K562 (cell line): ENCODE measurements around the gene ARHGAP28. TPM values are rescaled to one million over a fixed set of nuclear protein-coding genes. Genes with fewer than 3 reads are reported as not detected.

ENCODE experiments used
- ATAC-seq: fragments of 200-7000 bp; cut with Tn5 transposase; 3 replicates; pipeline ENCODE4 v1.9.1; 2020; ENCODE audit warnings: moderate library complexity
- BruUV-seq: library from RNA; stranded (reverse); fragments of 400-500 nt; replicated peaks from 2 replicates; lab custom pipeline; 2021; lab: Mats Ljungman, UMichigan
- CTCF ChIA-PET: fragments of 300-600 bp; formaldehyde crosslinking; extraction: SDS; loops from one replicate; lab custom pipeline; 2021; ENCODE audit warnings: low intra/inter-chr PET ratio; lab: Yijun Ruan, JAX
- POLR2A ChIA-PET: fragments of 300-600, 350-650 bp; sonication (Branson Sonifier 250); formaldehyde crosslinking; extraction: SDS; loops from one replicate; lab custom pipeline; 2021; ENCODE audit warnings: antibody characterized with exemption, inconsistent platforms; lab: Yijun Ruan, JAX
- DNase-seq, 4 experiments: peaks; one replicate each; pipeline versions ENCODE4 v3.0.0 to v3.0.0-alpha.2; 2011 to 2018; ENCODE audit warnings: low spot score in 3 of 4, mixed read lengths in 3 of 4; ENCODE audit errors: extremely low read depth in 1 of 4
- FAIRE-seq: peaks from 2 replicates; lab custom pipeline; 2011; peaks lifted over from hg19 to GRCh38; lab: Jason Lieb, UNC
- H2AFZ ChIP-seq: 2 replicates; pipeline ENCODE4 v1.6.0; 2011; ENCODE audit warnings: low read depth, low read length, control low read depth, inconsistent platforms
- H3K27ac ChIP-seq: fragments of 200-600 bp; 3 replicates; pipeline ENCODE4 v1.8.0; 2011; ENCODE audit warnings: low read depth, mild to moderate bottlenecking, control low read depth, inconsistent platforms, low read length, moderate library complexity, mixed read lengths; ENCODE audit errors: extremely low read depth
- H3K27me3 ChIP-seq, 2 experiments: fragments of 300-600 bp in 1 of 2; 2 replicates in 1 of 2; 3 replicates in 1 of 2; pipeline versions ENCODE4 v1.6.0 to v1.8.0; 2011; ENCODE audit warnings: inconsistent platforms in 2 of 2, low read length in 2 of 2, mild to moderate bottlenecking in 1 of 2, mixed read lengths in 1 of 2, moderate library complexity in 1 of 2; ENCODE audit not compliant: control insufficient read depth in 2 of 2, insufficient read depth in 2 of 2
- H3K36me3 ChIP-seq: fragments of 300-600 bp; 3 replicates; pipeline ENCODE4 v1.8.0; 2011; ENCODE audit warnings: mild to moderate bottlenecking, low read length, inconsistent platforms; ENCODE audit not compliant: control insufficient read depth, insufficient read depth
- H3K4me1 ChIP-seq, 2 experiments: fragments of 200-600 bp in 1 of 2; replicated peaks in 1 of 2; 2 replicates in 1 of 2; 3 replicates in 1 of 2; pipeline versions ENCODE4 v1.5.1 to v1.8.0; 2011; ENCODE audit warnings: inconsistent platforms in 2 of 2, low read length in 2 of 2, mild to moderate bottlenecking in 1 of 2, mixed read lengths in 1 of 2, moderate library complexity in 1 of 2; ENCODE audit not compliant: control insufficient read depth in 2 of 2, insufficient read depth in 2 of 2
- H3K4me2 ChIP-seq: 2 replicates; pipeline ENCODE4 v1.6.1; 2011; ENCODE audit warnings: low read length, control low read depth, inconsistent platforms, mixed read lengths; ENCODE audit not compliant: insufficient read depth
- H3K4me3 ChIP-seq: fragments of 200-600 bp; sonication (generic), shearing (Covaris generic); 2 replicates; pipeline ENCODE4 v1.5.1; 2016; ENCODE audit warnings: control low read depth, inconsistent platforms
- H3K79me2 ChIP-seq: fragments of 200-600 bp; 3 replicates; pipeline ENCODE4 v1.8.0; 2011; ENCODE audit warnings: low read length, inconsistent platforms; ENCODE audit not compliant: control insufficient read depth, insufficient read depth
- H3K9ac ChIP-seq, 2 experiments: 2 replicates each; pipeline versions ENCODE4 v1.6.0 to v1.6.1; 2011; ENCODE audit warnings: low read depth in 2 of 2, low read length in 2 of 2, control low read depth in 1 of 2, inconsistent platforms in 1 of 2, mild to moderate bottlenecking in 1 of 2, mixed read lengths in 1 of 2; ENCODE audit not compliant: insufficient read depth in 1 of 2
- H3K9me1 ChIP-seq: one replicate; pipeline ENCODE4 v1.6.0; 2011; ENCODE audit warnings: inconsistent platforms, mild to moderate bottlenecking, low read length, moderate library complexity; ENCODE audit not compliant: control insufficient read depth, insufficient read depth
- H3K9me3 ChIP-seq: replicated peaks from 2 replicates; pipeline ENCODE4 v1.5.1; 2011; ENCODE audit warnings: low read depth, low read length, inconsistent platforms; ENCODE audit not compliant: control insufficient read depth, insufficient read depth
- H4K20me1 ChIP-seq: replicated peaks from 2 replicates; pipeline ENCODE4 v1.6.1; 2011; ENCODE audit warnings: low read length, inconsistent platforms, mixed read lengths; ENCODE audit not compliant: control insufficient read depth, insufficient read depth
- CBX5 ChIP-seq: IDR thresholded peaks from 2 replicates; pipeline ENCODE4 v1.6.1; 2014; ENCODE audit warnings: low read depth, borderline replicate concordance
- GABPB2 ChIP-seq: fragments of 250-450 bp; sonication (Bioruptor Pico); conservative IDR thresholded peaks from 2 replicates; pipeline ENCODE4 v1.5.1; 2021; ENCODE audit warnings: mild to moderate bottlenecking
- HMG20B ChIP-seq: fragments of 250-450 bp; sonication (Bioruptor Pico); IDR thresholded peaks from 2 replicates; pipeline ENCODE4 v1.5.0; 2021; ENCODE audit warnings: mild to moderate bottlenecking
- ILK ChIP-seq: fragments of 450-650 bp; IDR thresholded peaks from 2 replicates; pipeline ENCODE4 v1.6.1; 2016; ENCODE audit warnings: missing genetic modification characterization, low read depth, mild to moderate bottlenecking, missing compliant biosample characterization, moderate library complexity, borderline replicate concordance
- MYBL2 ChIP-seq, 2 experiments: fragments of 450-650 bp in 1 of 2; sonication (generic) in 1 of 2; formaldehyde crosslinking in 1 of 2; IDR thresholded peaks; 2 replicates each; pipeline versions ENCODE4 v1.6.1 to v1.8.1; 2017 to 2022; ENCODE audit warnings: borderline replicate concordance in 1 of 2, inconsistent platforms in 1 of 2, low read depth in 1 of 2, mild to moderate bottlenecking in 1 of 2, missing genetic modification reagents in 1 of 2, moderate library complexity in 1 of 2
- NCOR1 ChIP-seq: fragments of 450-650 bp; IDR thresholded peaks from 2 replicates; pipeline ENCODE4 v1.6.1; 2016; ENCODE audit warnings: mild to moderate bottlenecking, moderate library complexity
- SNRNP70 ChIP-seq: fragments of 200-400 bp; formaldehyde crosslinking; optimal IDR thresholded peaks from 2 replicates; pipeline ENCODE3; 2017; ENCODE audit warnings: low read depth, low read length
- ZNF232 ChIP-seq: sonication (generic); formaldehyde crosslinking; IDR thresholded peaks from 2 replicates; pipeline ENCODE4 v1.8.0; 2022; ENCODE audit warnings: mild to moderate bottlenecking, missing genetic modification reagents
- ZNF324 ChIP-seq: fragments of 250-450 bp; sonication (Bioruptor Pico); IDR thresholded peaks from 2 replicates; pipeline ENCODE4 v1.4.0; 2020; ENCODE audit warnings: mild to moderate bottlenecking
- WGBS: fragments of 100-300 bp; shearing (Covaris generic); methylation state at CpG from one replicate; pipeline ENCODE4 v1.1.6; 2016; ENCODE audit warnings: low coverage, mixed read lengths; ENCODE audit not compliant: insufficient coverage; ENCODE audit errors: missing lambda C conversion rate; 5-methylcytosine and 5-hydroxymethylcytosine counted together
- in situ Hi-C: fragments of 300-500 bp; cut with MboI; formaldehyde crosslinking; loops from 4 replicates; pipeline ENCODE4 v1.15.0; 2018; ENCODE audit warnings: inconsistent platforms, mixed read lengths
- intact Hi-C: fragments of 100-400 bp; cut with micrococcal nuclease; formaldehyde crosslinking; loops from 2 replicates; pipeline ENCODE4 v1.14.2; 2022
- polyA plus RNA-seq, 8 experiments: library from polyadenylated mRNA; depleted of rRNA in 4 of 8; stranded (reverse) in 5 of 8; unstranded in 3 of 8; fragments of >200 nt; fragmentation: Nextera tagmentation in 2 of 8; fragmentation: Illumina TruSeq in 1 of 8; extraction: Ambion mirVana in 2 of 8; extraction: Trizol in 1 of 8; gene quantifications; 2 replicates each; pipeline versions ENCODE4 v1.2.1 to v1.2.3, GENCODE V29; 2011 to 2014; ENCODE audit warnings: inconsistent platforms in 1 of 8, missing spikeins in 1 of 8
- total RNA-seq, 7 experiments: library from RNA; depleted of rRNA in 6 of 7; stranded (reverse); fragments of >200 nt in 6 of 7; fragmentation: Illumina TruSeq in 2 of 7; extraction: Trizol in 2 of 7; gene quantifications; 2 replicates each; pipeline versions ENCODE4 v1.2.1 to v1.2.3, GENCODE V29; 2011 to 2021; ENCODE audit warnings: low replicate concordance in 1 of 7
- TF ChIP-seq, protein P1 (sequence below): fragments of 250-450 bp; sonication (Bioruptor Pico); IDR thresholded peaks from 2 replicates; pipeline ENCODE4 v1.4.0; 2020; ENCODE audit warnings: mild to moderate bottlenecking, moderate library complexity
- TF ChIP-seq, protein P2 (sequence below): fragments of 200-400 bp; formaldehyde crosslinking; IDR thresholded peaks from 2 replicates; pipeline ENCODE4 v1.6.1; 2017; ENCODE audit warnings: mild to moderate bottlenecking, low read depth, low read length, moderate library complexity
- TF ChIP-seq, protein P3 (sequence below): fragments of 450-650 bp; IDR thresholded peaks from 2 replicates; pipeline ENCODE4 v1.6.1; 2014; ENCODE audit warnings: low read depth, mild to moderate bottlenecking, moderate library complexity, borderline replicate concordance
- TF ChIP-seq, protein P4 (sequence below): IDR thresholded peaks from 3 replicates; pipeline ENCODE4 v1.6.1; 2011; ENCODE audit warnings: borderline replicate concordance, mild to moderate bottlenecking; ENCODE audit not compliant: insufficient read length, insufficient read depth

Gene ARHGAP28
- total and polyA plus RNA-seq, 9 of the 15 experiments (the other 6 are each of a cell fraction or from before 2014, with no cell fraction given) = 0.93 to 5.9 (median 5.0) TPM

DNA sequence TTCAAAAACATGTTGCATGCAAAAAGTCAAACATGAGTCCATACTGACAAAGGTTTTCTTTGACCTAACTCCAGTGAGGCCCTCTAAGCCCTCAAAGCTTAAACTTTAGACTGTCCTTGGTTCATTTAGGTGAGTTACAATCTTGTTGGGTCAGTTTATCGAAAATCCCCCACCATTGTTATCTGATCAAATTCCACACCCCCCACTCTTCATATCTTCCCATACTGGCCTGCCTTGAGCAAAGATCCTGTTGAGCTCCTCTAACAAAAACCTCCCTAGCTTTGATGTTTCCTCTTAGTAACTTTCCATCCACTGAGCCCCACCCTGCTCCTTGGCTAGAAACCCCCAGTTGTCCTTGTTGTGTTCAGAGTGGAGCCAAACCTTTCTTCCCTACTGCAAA, 193.7 kb downstream of the ARHGAP28 start:
- 0% methylated on average over 1 of the region's 1 CpG for WGBS
- CTCF ChIA-PET = no interaction called here

More for the DNA sequence above, 193.7 kb downstream of the ARHGAP28 start:
- Histone ChIP-seq H3K4me1 (peaks cover 6 to 8% of the 10 kb centered on the region in 2 experiments; a peak in 3 of 5 replicates), H3K4me3 (no peak overlapping the region), H4K20me1 (no peaks in the 10 kb centered on the region), H2AFZ (no peak overlapping the region), H3K4me2 (no peak overlapping the region), H3K79me2 (no peaks in the 10 kb centered on the region), H3K9me3 (no peaks in the 10 kb centered on the region), H3K36me3 (no peaks in the 10 kb centered on the region), H3K9ac (no peak overlapping the region), H3K27me3 (peaks cover 0 to 3% of the 10 kb centered on the region in 2 experiments; a peak in 1 of 5 replicates), H3K9me1 (no peaks in the 10 kb centered on the region), H3K27ac (no peak overlapping the region)
- intact Hi-C loops = no loop called here
- POLR2A ChIA-PET = interaction anchor here (0.5 kb wide), 1 partner anchor 9 kb away, joined by 3 read pairs; no protein-coding TSS in a partner anchor
- in situ Hi-C loops = loop anchor here (5.0 to 10.0 kb wide), 2 partner anchors 79 to 252 kb away; no protein-coding TSS in a partner anchor
- no peak for TF ChIP-seq HMG20B (CRISPR knock-in tag)
- no peak for TF ChIP-seq NCOR1
- TF ChIP-seq, protein P1, sequence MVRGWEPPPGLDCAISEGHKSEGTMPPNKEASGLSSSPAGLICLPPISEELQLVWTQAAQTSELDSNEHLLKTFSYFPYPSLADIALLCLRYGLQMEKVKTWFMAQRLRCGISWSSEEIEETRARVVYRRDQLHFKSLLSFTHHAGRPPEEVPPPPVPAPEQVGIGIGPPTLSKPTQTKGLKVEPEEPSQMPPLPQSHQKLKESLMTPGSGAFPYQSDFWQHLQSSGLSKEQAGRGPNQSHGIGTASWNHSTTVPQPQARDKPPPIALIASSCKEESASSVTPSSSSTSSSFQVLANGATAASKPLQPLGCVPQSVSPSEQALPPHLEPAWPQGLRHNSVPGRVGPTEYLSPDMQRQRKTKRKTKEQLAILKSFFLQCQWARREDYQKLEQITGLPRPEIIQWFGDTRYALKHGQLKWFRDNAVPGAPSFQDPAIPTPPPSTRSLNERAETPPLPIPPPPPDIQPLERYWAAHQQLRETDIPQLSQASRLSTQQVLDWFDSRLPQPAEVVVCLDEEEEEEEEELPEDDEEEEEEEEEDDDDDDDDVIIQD (CRISPR knock-in tag) = no peak
- no peak for TF ChIP-seq ILK (tag)
- TF ChIP-seq CBX5 = no peak
- no peak for TF ChIP-seq SNRNP70
- TF ChIP-seq ZNF232 (CRISPR knock-in tag) = no peak
- TF ChIP-seq, protein P2, sequence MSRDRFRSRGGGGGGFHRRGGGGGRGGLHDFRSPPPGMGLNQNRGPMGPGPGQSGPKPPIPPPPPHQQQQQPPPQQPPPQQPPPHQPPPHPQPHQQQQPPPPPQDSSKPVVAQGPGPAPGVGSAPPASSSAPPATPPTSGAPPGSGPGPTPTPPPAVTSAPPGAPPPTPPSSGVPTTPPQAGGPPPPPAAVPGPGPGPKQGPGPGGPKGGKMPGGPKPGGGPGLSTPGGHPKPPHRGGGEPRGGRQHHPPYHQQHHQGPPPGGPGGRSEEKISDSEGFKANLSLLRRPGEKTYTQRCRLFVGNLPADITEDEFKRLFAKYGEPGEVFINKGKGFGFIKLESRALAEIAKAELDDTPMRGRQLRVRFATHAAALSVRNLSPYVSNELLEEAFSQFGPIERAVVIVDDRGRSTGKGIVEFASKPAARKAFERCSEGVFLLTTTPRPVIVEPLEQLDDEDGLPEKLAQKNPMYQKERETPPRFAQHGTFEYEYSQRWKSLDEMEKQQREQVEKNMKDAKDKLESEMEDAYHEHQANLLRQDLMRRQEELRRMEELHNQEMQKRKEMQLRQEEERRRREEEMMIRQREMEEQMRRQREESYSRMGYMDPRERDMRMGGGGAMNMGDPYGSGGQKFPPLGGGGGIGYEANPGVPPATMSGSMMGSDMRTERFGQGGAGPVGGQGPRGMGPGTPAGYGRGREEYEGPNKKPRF = no peak
- no peak for TF ChIP-seq MYBL2 (IDR thresholded peaks at IDR 0.05; ENCODE audit: low read depth)
- no peak for TF ChIP-seq MYBL2 (CRISPR knock-in tag; IDR thresholded peaks at IDR 0.05; ENCODE audit: borderline replicate concordance)
- TF ChIP-seq, protein P3, sequence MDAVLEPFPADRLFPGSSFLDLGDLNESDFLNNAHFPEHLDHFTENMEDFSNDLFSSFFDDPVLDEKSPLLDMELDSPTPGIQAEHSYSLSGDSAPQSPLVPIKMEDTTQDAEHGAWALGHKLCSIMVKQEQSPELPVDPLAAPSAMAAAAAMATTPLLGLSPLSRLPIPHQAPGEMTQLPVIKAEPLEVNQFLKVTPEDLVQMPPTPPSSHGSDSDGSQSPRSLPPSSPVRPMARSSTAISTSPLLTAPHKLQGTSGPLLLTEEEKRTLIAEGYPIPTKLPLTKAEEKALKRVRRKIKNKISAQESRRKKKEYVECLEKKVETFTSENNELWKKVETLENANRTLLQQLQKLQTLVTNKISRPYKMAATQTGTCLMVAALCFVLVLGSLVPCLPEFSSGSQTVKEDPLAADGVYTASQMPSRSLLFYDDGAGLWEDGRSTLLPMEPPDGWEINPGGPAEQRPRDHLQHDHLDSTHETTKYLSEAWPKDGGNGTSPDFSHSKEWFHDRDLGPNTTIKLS = no peak
- no peak for TF ChIP-seq ZNF324
- TF ChIP-seq, protein P4, sequence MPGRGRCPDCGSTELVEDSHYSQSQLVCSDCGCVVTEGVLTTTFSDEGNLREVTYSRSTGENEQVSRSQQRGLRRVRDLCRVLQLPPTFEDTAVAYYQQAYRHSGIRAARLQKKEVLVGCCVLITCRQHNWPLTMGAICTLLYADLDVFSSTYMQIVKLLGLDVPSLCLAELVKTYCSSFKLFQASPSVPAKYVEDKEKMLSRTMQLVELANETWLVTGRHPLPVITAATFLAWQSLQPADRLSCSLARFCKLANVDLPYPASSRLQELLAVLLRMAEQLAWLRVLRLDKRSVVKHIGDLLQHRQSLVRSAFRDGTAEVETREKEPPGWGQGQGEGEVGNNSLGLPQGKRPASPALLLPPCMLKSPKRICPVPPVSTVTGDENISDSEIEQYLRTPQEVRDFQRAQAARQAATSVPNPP = no peak
- TF ChIP-seq GABPB2 (CRISPR knock-in tag) = no peak
- ATAC-seq = no peak
- no TSS peak for BruUV-seq
- no peak for FAIRE-seq
- DNase-seq = no peak
